Progenitor cell of endocrine pancreas (in vitro differentiated cells): ENCODE data around the gene FXYD2. TPM values are rescaled to one million over a fixed set of nuclear protein-coding genes. Genes with fewer than 3 reads are reported as not detected.

Experiments
- DNase-seq: peaks from one replicate; pipeline ENCODE4 v3.0.0; 2021; ENCODE audit warnings: low spot score; ENCODE audit not compliant: unreplicated experiment
- H3K27ac Mint-ChIP-seq: 2 replicates; pipeline ENCODE4 v1.8.0; 2021; ENCODE audit warnings: mild to moderate bottlenecking, moderate library complexity, mixed read lengths
- H3K27me3 Mint-ChIP-seq: 2 replicates; pipeline ENCODE4 v1.8.0; 2021; ENCODE audit warnings: mixed read lengths
- H3K36me3 Mint-ChIP-seq: 2 replicates; pipeline ENCODE4 v1.8.0; 2022; ENCODE audit warnings: mixed read lengths; ENCODE audit not compliant: insufficient read depth
- H3K4me1 Mint-ChIP-seq: 2 replicates; pipeline ENCODE4 v1.8.0; 2021; ENCODE audit warnings: low read depth, mixed read lengths
- H3K4me3 Mint-ChIP-seq: 2 replicates; pipeline ENCODE4 v1.8.0; 2021; ENCODE audit warnings: low read depth, mild to moderate bottlenecking, moderate library complexity, mixed read lengths
- H3K9me3 Mint-ChIP-seq: 2 replicates; pipeline ENCODE4 v1.8.0; 2021; ENCODE audit warnings: low read depth, mixed read lengths
- total RNA-seq: library from RNA; stranded (reverse); gene quantifications from 2 replicates; pipeline ENCODE4 v1.2.1, GENCODE V29; 2021
- TF ChIP-seq, protein P1 (sequence below): fragments of 200-600 bp; sonication (generic); IDR thresholded peaks from one replicate; pipeline ENCODE4 v1.5.0; 2021; ENCODE audit warnings: antibody characterized with exemption, mild to moderate bottlenecking; ENCODE audit not compliant: unreplicated experiment

FXYD2 gene
- total RNA-seq, 1 donor from 2014 or later: 7.4 TPM

DNA sequence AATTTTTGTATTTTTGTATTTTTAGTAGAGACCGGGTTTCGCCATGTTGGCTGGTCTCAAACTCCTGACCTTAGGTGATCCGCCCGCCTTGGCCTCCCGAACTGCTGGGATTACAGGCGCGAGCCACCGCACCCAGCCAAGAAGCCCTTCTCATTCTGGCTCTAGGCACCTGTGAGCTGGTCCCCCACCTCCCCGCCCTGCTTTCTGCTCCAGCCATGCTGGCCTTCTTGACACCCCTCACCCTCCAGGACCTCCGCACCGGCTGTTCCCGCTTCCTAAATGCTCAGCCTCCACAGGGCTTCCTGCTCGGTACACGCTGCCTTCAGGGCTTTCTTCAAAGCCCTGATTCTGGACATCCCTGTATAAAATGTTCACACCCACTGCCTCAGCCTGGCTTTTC lies 5.5 kb upstream of the FXYD2 start:
- peak overlapping the region; percentile 91 for H3K27ac Mint-ChIP-seq
- H3K4me1 Mint-ChIP-seq: peaks cover 56% of the 10 kb centered on the region
- no peaks in the 10 kb centered on the region for H3K27me3 Mint-ChIP-seq
- H3K36me3 Mint-ChIP-seq: no peaks in the 10 kb centered on the region
- TF ChIP-seq, protein P1, sequence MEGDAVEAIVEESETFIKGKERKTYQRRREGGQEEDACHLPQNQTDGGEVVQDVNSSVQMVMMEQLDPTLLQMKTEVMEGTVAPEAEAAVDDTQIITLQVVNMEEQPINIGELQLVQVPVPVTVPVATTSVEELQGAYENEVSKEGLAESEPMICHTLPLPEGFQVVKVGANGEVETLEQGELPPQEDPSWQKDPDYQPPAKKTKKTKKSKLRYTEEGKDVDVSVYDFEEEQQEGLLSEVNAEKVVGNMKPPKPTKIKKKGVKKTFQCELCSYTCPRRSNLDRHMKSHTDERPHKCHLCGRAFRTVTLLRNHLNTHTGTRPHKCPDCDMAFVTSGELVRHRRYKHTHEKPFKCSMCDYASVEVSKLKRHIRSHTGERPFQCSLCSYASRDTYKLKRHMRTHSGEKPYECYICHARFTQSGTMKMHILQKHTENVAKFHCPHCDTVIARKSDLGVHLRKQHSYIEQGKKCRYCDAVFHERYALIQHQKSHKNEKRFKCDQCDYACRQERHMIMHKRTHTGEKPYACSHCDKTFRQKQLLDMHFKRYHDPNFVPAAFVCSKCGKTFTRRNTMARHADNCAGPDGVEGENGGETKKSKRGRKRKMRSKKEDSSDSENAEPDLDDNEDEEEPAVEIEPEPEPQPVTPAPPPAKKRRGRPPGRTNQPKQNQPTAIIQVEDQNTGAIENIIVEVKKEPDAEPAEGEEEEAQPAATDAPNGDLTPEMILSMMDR: no peak
- H3K9me3 Mint-ChIP-seq: no peaks in the 10 kb centered on the region
- H3K4me3 Mint-ChIP-seq: no peak overlapping the region
- DNase-seq: no peak

DNA sequence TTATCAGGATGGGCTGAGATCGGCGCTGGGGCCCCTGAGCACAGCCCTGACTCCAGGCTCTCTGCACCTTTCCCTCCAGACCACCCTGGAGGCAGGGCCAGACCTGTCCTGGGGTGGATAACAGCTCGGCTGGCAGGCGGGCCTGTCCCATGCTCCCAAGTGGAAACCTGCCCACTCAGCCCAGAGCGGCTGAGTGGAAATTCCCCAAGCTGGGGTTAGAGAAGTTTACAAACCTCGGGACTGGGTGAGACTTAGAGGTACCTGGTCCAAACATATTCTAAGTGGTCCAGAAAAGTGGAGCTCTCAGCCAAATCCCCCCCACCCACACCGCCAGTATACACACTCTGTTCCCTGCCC lies 4.8 kb upstream of the FXYD2 start:
- TF ChIP-seq, protein P1: no peak
- H3K27ac Mint-ChIP-seq: no peak overlapping the region
- no peak overlapping the region for H3K4me3 Mint-ChIP-seq
- H3K4me1 Mint-ChIP-seq: peaks cover 56% of the 10 kb centered on the region
- H3K27me3 Mint-ChIP-seq: no peaks in the 10 kb centered on the region
- no peak for DNase-seq
- H3K36me3 Mint-ChIP-seq: no peaks in the 10 kb centered on the region
- no peaks in the 10 kb centered on the region for H3K9me3 Mint-ChIP-seq

DNA sequence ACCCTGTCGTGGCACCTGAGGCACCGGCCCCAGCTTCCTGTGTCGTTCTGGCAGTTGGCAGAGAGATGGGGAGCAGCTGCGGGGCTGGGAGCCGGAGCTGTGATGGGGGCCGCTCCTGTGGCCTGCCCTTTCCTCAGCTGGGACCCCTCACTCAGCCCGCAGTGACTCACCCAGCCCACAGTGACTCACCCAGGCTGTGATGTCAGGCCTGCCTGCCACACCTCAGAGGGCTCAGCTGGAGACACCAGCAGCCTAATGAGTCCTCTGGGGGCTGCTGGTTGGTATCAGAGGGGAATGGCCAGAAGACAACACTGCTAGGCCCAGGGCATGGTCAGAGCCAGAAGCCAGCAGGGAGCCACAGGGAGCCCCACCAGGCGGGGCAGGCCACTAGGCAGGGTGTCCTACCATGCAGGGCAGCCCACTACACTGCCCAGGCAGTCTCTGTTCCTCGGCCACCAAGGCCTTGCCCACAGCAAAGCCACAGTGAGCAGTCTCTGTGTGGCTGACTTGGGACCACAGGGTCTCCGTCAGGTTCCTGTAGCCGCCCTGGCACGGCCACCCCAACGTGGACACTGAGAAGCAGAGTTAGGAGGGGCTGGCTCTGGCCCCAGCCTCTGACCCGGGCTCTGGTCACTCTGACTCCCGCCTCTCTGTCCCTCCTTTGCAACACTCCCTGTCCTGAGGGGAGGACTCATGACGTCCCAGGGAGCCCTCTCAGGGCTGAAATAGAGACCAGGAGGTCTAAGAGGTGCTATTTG lies 4.2 kb upstream of the FXYD2 start:
- Mint-ChIP-seq H3K9me3 (no peaks in the 10 kb centered on the region), H3K36me3 (no peaks in the 10 kb centered on the region), H3K4me1 (peaks cover 54% of the 10 kb centered on the region), H3K4me3 (no peak overlapping the region), H3K27me3 (no peaks in the 10 kb centered on the region), H3K27ac (peak overlapping the region; percentile 56)
- TF ChIP-seq, protein P1: no peak
- DNase-seq: no peak

GRCh38 chr11:117827521-117828511 lies 3.3 kb upstream of the FXYD2 start:
- Mint-ChIP-seq H3K9me3 (no peaks in the 10 kb centered on the region), H3K27me3 (peaks cover 4% of the 10 kb centered on the region), H3K4me3 (no peak overlapping the region), H3K36me3 (no peaks in the 10 kb centered on the region), H3K27ac (no peak overlapping the region), H3K4me1 (peaks cover 48% of the 10 kb centered on the region)
- DNase-seq: peak; percentile 7
- TF ChIP-seq, protein P1: no peak

- peaks cover 5% of the 10 kb centered on the region for H3K27me3 Mint-ChIP-seq
- no peaks in the 10 kb centered on the region for H3K9me3 Mint-ChIP-seq
- H3K4me3 Mint-ChIP-seq: no peak overlapping the region
- peaks cover 42% of the 10 kb centered on the region for H3K4me1 Mint-ChIP-seq
- DNase-seq: no peak
- no peaks in the 10 kb centered on the region for H3K36me3 Mint-ChIP-seq
- TF ChIP-seq, protein P1: no peak
- peak overlapping the region; percentile 31 for H3K27ac Mint-ChIP-seq
These were observed 2.3 kb upstream of the FXYD2 start for GRCh38 chr11:117826832-117827231.
